Type B pancreatic cell (in vitro differentiated cells): ENCODE data around the gene THAP3. TPM values are rescaled to one million over a fixed set of nuclear protein-coding genes. Genes with fewer than 3 reads are reported as not detected.
A peak's percentile ranks its signal among the peaks of the same experiment; 100 is the strongest.

Source experiments
- DNase-seq: peaks from one replicate; pipeline ENCODE4 v3.0.0; 2021; ENCODE audit warnings: mixed read lengths; ENCODE audit not compliant: unreplicated experiment; ENCODE audit errors: extremely low spot score
- H3K27ac Mint-ChIP-seq: 2 replicates; pipeline ENCODE4 v1.8.0; 2021; ENCODE audit warnings: mild to moderate bottlenecking, mixed read lengths
- H3K27me3 Mint-ChIP-seq: 2 replicates; pipeline ENCODE4 v1.8.0; 2021; ENCODE audit warnings: mixed read lengths
- H3K36me3 Mint-ChIP-seq: 2 replicates; pipeline ENCODE4 v1.8.0; 2021; ENCODE audit warnings: mixed read lengths
- H3K4me1 Mint-ChIP-seq: one replicate; pipeline ENCODE4 v1.8.0; 2021; ENCODE audit warnings: mixed read lengths; ENCODE audit not compliant: unreplicated experiment
- H3K4me3 Mint-ChIP-seq: 2 replicates; pipeline ENCODE4 v1.8.0; 2021; ENCODE audit warnings: mild to moderate bottlenecking, mixed read lengths
- H3K9me3 Mint-ChIP-seq: 2 replicates; pipeline ENCODE4 v1.8.0; 2021; ENCODE audit warnings: mixed read lengths
- total RNA-seq: library from RNA; stranded (reverse); gene quantifications from 2 replicates; pipeline ENCODE4 v1.2.1, GENCODE V29; 2021; ENCODE audit warnings: low replicate concordance
- TF ChIP-seq, protein P1 (sequence below): fragments of 200-600 bp; sonication (generic); conservative IDR thresholded peaks from 2 replicates; pipeline ENCODE4 v1.5.0; 2021; ENCODE audit warnings: antibody characterized with exemption, mild to moderate bottlenecking

The THAP3 gene
- total RNA-seq, 1 donor from 2014 or later: 21.6 TPM

DNA sequence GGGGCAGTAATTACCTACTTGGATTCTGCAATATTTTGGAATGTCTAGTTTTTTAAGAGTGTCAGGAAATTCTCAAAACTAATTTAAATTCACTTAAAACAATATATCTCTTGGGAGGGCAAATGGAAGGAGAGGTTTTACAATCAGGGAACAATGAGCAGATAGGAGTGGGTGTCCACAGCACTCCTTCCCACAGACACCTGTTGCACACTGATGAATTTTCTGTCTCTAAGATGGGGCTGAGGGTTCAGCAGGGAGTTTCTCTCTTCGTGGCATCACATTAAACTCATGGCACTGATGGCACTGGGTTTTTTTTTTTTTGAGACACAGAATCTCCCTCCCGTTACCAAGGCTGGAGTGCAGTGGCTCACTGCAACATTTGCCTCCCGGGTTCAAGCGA lies 5.6 kb upstream of the THAP3 start:
- Mint-ChIP-seq H3K4me1 (peaks cover 9% of the 10 kb centered on the region), H3K9me3 (no peaks in the 10 kb centered on the region), H3K36me3 (peaks cover 10% of the 10 kb centered on the region), H3K27me3 (no peaks in the 10 kb centered on the region), H3K4me3 (no peak overlapping the region), H3K27ac (no peak overlapping the region)
- TF ChIP-seq, protein P1, sequence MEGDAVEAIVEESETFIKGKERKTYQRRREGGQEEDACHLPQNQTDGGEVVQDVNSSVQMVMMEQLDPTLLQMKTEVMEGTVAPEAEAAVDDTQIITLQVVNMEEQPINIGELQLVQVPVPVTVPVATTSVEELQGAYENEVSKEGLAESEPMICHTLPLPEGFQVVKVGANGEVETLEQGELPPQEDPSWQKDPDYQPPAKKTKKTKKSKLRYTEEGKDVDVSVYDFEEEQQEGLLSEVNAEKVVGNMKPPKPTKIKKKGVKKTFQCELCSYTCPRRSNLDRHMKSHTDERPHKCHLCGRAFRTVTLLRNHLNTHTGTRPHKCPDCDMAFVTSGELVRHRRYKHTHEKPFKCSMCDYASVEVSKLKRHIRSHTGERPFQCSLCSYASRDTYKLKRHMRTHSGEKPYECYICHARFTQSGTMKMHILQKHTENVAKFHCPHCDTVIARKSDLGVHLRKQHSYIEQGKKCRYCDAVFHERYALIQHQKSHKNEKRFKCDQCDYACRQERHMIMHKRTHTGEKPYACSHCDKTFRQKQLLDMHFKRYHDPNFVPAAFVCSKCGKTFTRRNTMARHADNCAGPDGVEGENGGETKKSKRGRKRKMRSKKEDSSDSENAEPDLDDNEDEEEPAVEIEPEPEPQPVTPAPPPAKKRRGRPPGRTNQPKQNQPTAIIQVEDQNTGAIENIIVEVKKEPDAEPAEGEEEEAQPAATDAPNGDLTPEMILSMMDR: no peak
- DNase-seq: no peak

DNA sequence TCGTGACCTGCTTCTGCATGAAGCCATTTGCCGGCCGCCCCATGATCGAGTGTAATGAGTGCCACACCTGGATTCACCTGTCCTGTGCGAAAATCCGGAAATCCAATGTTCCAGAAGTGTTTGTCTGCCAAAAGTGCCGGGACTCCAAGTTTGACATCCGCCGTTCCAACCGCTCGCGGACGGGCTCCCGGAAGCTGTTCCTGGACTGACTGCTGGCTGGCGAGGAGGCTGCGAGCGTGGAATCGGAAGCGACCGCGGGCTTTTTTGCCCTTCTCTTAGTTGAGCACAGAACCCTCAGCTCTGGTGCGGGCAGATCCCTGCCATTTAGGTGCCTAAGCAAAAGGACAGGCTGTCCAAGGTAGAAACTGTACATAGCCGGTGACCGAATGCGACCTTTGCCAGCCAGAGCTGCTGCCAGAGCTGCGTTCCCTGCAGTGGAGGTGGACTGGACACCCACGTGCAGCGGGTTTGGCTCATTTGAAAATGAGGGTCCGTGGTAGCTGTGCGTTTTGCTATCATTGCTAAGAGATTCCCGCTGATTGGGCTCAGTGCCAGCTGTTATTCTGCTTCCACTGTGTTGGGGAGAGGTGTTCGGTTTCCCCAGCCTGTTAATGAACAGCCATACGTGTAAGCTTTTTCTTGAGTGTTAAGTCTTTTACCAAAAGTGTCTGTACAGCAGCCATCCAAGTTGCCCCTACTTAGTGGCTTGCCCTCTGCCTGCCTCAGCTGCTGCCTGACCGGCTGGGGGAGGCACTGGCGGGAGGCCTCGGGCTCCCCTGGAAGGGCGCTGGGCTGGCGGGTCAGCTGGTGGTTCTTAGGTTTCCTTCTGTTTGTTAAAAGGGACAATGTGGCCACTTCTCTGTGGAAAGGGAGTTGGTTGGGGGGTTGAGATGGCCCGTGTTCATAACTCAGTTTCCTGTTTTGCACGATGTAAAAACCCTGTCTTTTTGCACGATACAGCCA lies 3.0 kb upstream of the THAP3 start:
- H3K9me3 Mint-ChIP-seq: no peaks in the 10 kb centered on the region
- H3K27me3 Mint-ChIP-seq: no peaks in the 10 kb centered on the region
- no peak overlapping the region for H3K27ac Mint-ChIP-seq
- no peak for DNase-seq
- no peak overlapping the region for H3K4me3 Mint-ChIP-seq
- H3K36me3 Mint-ChIP-seq: peaks cover 7% of the 10 kb centered on the region
- peaks cover under 1% of the 10 kb centered on the region for H3K4me1 Mint-ChIP-seq
- TF ChIP-seq, protein P1: no peak

DNA sequence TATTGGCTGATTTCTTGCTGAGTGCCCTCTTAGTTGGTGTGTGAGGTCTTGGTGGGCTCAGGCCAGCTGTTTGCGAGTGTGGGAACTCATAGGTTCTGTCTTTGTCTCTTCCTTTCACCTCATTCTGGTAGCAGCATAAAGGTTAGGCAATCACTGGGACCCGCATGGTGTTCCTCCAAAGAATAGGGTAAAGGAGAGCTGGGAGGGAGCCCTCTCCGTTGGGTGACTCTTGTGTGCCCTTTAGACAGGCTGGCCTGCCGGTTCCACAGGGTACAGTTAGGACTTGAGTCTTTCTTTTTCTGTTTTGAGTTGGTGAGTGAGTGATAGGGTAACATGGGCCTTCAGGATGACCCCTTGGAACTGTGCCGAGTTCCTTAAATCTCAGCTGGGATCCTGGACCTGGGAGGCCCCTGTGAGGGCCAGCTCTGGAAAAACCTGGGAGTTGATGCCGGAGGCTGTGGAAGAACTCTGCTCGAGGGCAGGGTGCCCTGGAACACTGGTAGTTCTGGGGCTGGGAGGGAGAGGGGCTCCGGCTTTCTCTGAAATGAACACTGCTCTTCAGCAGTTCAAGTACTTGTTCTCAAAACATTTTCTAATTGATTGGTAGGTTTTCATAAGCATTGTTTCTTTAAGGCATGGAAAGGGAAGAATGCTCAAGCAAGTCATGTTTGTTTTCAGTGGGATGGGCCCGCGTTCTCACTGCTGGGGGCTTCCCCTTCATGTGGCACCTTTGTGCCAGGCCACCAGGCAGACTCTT lies 2.1 kb upstream of the THAP3 start:
- H3K9me3 Mint-ChIP-seq: no peaks in the 10 kb centered on the region
- no peak overlapping the region for H3K27ac Mint-ChIP-seq
- TF ChIP-seq, protein P1: no peak
- peaks cover 7% of the 10 kb centered on the region for H3K36me3 Mint-ChIP-seq
- no peaks in the 10 kb centered on the region for H3K27me3 Mint-ChIP-seq
- peaks cover under 1% of the 10 kb centered on the region for H3K4me1 Mint-ChIP-seq
- H3K4me3 Mint-ChIP-seq: peak overlapping the region; percentile 51
- DNase-seq: no peak

DNA sequence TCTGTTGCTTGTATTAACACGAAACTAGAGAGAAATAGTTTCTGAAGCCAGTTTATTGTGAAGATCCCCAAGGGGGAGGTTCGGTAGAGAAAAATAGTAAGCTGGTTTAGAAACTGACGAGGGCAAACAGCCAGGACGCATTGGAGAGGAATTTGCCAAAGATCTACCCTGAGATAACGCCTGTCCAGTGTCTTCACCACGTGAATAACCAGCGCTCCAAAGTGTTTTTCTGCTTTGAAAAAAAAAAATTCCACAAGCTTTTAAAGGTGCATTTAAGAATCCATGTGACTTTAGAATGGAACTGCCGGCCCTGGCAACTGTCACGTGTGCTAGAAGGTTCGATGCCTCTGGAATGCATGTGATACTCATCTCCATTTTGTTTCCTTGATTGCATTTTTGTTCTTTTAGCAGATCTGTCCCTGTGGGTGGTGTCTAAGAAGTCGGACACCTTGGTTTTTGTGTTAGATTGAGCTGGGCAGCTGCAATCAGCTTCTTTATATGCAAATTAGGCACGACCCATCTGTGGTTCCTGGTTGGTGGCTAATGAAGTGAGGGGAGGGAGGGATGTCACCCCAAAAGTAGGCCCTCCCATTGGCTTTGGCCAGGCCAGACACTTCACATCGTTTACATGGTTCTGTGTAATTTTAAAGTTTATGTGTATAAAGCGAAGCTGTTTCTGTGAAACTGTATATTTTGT lies 1.3 kb upstream of the THAP3 start:
- DNase-seq: no peak
- Mint-ChIP-seq H3K27ac (peak overlapping the region; percentile 70), H3K4me1 (peaks cover 5% of the 10 kb centered on the region), H3K36me3 (peaks cover 11% of the 10 kb centered on the region), H3K27me3 (no peaks in the 10 kb centered on the region), H3K4me3 (peak overlapping the region; percentile 51), H3K9me3 (no peaks in the 10 kb centered on the region)
- TF ChIP-seq, protein P1: no peak

DNA sequence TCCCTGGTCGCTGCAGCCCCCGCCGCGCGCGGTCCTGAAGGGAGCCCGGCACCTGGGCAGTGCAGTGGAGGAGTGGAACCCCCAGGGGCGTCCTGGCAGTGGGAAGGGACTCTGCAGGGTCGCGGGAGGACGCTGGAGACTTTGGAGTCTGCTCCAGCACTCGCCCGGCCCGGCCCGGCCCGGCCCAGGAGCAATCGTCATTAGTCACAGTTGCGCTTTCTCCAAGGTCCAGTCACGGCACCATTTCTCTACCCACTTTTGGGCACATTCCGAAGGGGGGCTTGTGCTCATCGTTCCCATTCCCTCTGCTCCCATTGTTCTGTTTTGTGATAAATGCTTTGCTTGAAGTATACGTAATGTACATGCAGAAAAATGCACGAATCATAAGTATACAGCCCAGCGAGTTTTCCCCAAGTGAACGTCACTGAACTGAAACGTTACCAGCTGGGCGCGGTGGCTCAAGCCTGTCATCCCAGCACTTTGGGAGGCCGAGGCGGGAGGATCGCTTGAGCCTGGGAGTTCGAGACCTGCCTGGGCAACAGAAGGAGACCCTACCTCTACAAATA lies 999 bp downstream of the THAP3 start:
- no peak for DNase-seq
- Mint-ChIP-seq H3K9me3 (no peaks in the 10 kb centered on the region), H3K4me3 (peak overlapping the region; percentile 91), H3K27ac (peak overlapping the region; percentile 89), H3K36me3 (peaks cover 7% of the 10 kb centered on the region), H3K27me3 (no peaks in the 10 kb centered on the region), H3K4me1 (peaks cover 5% of the 10 kb centered on the region)
- TF ChIP-seq, protein P1: no peak
